H7 (cell line): ENCODE measurements around the gene DZANK1. TPM values are rescaled to one million over a fixed set of nuclear protein-coding genes. Genes with fewer than 3 reads are reported as not detected.
"Not testable (repeated sequence)": the region's sequence is repeated elsewhere in the genome, so short reads cannot be mapped to it uniquely, and the experiment has no call there.

Experiments
- DNase-seq: peaks from one replicate; pipeline ENCODE4 v3.0.0; 2012
- H3K27me3 ChIP-seq: 2 replicates; pipeline ENCODE4 v1.6.0; 2011; ENCODE audit warnings: mild to moderate bottlenecking, low read length; ENCODE audit not compliant: control insufficient read depth, insufficient read depth
- H3K36me3 ChIP-seq: replicated peaks from 2 replicates; pipeline ENCODE4 v1.5.1; 2011; ENCODE audit warnings: low read length; ENCODE audit not compliant: control insufficient read depth, insufficient read depth
- H3K4me3 ChIP-seq: 2 replicates; pipeline ENCODE4 v1.5.1; 2011; ENCODE audit warnings: low read depth, mild to moderate bottlenecking, control low read depth, low read length, moderate library complexity; ENCODE audit not compliant: insufficient read depth
- total RNA-seq: library from RNA; depleted of rRNA; stranded (reverse); fragments of >200 nt; shearing (Covaris generic); gene quantifications from 2 replicates; pipeline ENCODE4 v1.2.3, GENCODE V29; 2014; rRNA removed

Gene DZANK1
- total RNA-seq, 1 experiment from 2014 or later = 2.8 TPM

DNA sequence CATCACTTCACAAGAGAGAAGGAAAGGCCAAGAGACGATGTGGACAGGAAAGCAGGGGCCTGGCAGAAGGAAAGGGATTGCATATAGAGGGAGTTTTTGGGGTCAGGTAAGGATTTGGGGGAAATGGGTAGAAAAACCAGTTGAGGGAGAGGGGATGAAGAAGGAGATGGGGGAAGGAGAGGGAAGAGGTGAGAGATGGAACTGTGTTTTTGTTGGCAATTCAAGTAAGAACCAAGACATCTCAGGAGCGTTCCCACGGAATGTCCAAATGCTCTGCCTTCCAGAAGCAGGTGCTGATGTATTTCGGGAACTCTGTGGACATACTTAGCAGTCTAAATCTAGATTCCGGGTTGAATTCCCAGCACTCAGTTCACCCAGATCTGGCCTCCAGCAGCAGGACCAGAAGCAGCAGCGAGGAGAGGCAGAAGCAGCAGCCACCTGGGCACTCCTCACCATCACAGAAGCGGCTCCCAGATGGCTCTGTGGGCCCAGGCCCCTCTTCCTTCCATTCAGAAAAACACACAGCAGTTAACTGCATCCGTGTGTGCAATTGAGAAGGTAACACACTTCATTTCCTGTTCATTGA is 88.8 kb downstream of the DZANK1 start:
- Histone ChIP-seq H3K4me3 (no peak overlapping the region), H3K27me3 (no peaks in the 10 kb centered on the region)
- no peak for DNase-seq

DNA sequence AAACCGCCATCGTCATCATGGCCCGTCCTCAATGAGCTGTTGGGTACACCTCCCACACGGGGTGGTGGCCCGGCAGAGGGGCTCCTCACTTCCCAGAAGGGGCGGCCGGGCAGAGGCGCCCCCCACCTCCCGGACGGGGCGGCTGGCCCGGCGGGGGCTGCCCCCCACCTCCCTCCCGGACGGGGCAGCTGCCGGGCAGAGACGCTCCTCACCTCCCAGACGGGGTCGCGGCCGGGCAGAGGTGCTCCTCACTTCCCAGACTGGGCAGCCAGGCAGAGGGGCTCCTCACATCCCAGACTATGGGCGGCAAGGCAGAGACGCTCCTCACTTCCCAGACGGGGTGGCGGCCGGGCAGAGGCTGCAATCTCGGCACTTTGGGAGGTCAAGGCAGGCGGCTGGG is 91.3 kb downstream of the DZANK1 start:
- not testable (repeated sequence) for H3K27me3 ChIP-seq, H3K4me3 ChIP-seq, H3K36me3 ChIP-seq, DNase-seq

More for the DNA sequence above, 88.8 kb downstream of the DZANK1 start:
- no peaks in the 10 kb centered on the region for H3K36me3 ChIP-seq

DNA sequence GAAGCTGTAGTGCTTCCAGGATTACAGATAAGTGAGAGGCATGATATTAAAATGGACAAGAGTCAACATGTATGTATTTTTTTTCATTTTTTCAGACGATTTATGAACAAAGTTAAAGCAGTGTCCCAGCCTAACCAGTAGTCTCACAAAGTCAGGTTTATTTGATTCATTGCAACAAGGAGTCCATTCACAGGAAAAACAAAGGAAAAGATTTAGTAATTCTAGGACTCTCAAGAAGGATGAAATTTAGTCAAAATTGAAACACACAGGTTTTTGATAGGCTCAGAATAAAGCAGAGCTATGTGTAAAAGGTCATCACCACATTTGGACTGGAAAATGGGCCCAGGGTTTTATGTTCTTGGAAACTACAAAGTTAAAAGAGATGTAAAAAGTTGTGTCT is 94.5 kb downstream of the DZANK1 start:
- H3K36me3 ChIP-seq = no peaks in the 10 kb centered on the region
- no peaks in the 10 kb centered on the region for H3K27me3 ChIP-seq
- H3K4me3 ChIP-seq = no peak overlapping the region
- DNase-seq = no peak

DNA sequence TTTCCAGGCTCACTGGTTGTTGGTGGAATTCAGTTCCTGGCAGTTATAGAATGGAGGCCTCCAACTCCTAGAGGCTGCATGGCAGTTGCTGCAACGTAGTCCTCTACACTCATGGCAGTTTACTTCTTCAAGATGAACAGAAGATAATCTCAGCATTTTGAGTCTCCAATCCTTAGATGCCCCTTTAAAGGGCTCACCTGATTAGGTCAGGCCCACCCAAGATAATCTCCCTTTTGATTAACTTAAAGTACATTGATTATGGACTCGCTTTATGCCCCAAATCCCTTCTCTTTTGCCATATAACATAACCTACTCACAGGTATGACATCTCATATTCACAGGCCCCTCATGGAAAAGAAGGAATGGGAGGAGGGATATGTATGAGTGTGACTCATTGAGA is 102.1 kb downstream of the DZANK1 start:
- no peaks in the 10 kb centered on the region for H3K27me3 ChIP-seq
- DNase-seq = no peak
- H3K4me3 ChIP-seq = no peak overlapping the region
- H3K36me3 ChIP-seq = no peaks in the 10 kb centered on the region

DNA sequence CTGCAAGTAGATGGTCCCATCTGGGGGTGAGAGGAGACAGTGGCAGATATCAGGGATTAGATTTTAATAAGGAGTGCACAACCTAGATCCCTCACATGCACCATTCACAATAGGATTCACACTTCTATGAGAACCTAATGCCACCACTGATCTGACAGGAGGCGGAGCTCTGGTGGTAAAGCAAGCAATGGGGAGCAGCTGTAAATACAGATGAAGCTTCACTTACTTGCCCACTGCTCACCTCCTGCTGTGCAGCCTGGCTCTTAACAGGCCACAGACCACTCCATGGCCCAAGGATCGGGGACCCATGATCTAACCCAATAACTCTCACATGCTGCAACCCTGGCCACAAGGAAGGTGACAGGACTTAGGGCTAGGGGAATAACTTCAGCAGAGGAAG is 103.1 kb downstream of the DZANK1 start:
- Histone ChIP-seq H3K27me3 (no peaks in the 10 kb centered on the region), H3K4me3 (no peak overlapping the region), H3K36me3 (no peaks in the 10 kb centered on the region)
- DNase-seq = no peak

DNA sequence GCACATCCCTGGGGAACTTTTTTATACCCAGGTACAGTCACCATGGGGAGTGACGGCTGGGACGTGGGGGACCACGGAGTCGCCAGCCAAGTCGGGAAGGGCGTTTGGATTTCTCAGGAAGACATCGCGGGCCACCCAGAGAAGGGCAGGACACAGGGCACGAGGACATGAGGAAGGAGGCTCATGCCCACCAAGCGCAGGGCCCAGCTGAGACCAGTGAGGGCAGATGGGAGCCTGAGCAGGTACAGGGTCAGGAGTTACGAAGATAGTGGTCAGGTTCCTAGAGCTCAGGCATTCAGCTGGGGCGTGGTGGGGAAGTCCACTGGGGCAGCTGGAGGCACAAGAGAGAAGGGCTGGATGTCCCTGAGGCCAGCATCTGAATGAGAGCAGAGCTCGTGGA is 103.9 kb downstream of the DZANK1 start:
- no peaks in the 10 kb centered on the region for H3K27me3 ChIP-seq
- H3K4me3 ChIP-seq = no peak overlapping the region
- no peaks in the 10 kb centered on the region for H3K36me3 ChIP-seq
- no peak for DNase-seq

DNA sequence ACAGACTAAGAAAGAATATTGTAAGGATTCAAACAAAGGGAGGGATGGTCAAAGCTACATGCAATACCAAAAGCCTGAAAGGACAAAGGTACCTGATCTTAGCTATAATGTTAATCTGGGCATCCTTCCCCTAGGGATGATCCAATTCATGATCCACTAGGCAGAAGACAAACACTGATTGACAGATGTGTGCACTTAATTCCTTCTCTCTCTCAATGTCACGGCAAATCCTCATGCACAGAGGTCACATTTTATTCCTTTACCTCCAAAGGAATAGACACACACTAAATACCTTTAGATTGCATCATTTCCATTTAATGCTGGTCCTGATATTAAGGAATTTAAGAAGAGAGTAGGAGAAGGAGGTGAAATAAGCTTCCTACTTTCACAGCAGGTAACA is 105.2 kb downstream of the DZANK1 start:
- Histone ChIP-seq H3K36me3 (no peaks in the 10 kb centered on the region), H3K4me3 (no peak overlapping the region), H3K27me3 (no peaks in the 10 kb centered on the region)
- DNase-seq = no peak

DNA sequence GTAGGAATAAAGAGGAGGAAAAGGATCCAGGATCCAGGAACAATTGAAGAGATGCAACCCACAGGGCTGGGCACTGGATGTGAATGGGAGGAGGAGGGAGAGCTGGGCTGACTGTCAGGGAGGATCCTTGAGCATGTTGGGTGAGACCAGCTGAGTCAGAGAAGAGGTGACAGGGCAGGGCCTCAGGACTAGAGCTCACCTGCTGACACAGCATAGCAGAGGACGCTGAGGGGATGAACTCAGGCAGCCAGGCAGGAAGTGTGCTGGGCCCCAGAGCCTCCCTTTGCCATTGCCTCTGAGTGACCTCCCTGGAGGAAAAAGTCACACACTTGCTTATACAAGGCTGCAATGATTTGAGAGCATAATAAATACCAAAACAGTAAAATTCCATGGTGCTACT is 106.2 kb downstream of the DZANK1 start:
- Histone ChIP-seq H3K4me3 (no peak overlapping the region), H3K27me3 (no peaks in the 10 kb centered on the region), H3K36me3 (no peaks in the 10 kb centered on the region)
- no peak for DNase-seq

DNA sequence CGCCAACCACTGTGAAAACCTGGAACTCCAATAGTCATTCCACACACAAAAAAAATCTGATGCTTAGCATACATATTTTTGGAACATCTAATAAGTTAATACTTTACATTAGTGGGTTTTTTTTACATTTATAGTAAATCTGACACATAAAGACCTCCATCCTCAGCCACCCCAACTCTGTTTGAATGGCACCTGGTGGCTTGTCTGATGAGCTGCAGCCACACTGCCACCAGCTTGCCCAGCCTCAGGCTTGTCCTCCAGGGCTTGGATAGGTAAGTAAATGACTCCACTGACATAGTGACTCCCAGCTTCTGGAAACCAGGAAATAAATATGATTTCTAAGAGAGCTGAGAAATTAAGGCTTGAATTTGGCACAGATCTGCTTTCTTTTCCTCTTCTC is 107.0 kb downstream of the DZANK1 start:
- no peak overlapping the region for H3K4me3 ChIP-seq
- H3K27me3 ChIP-seq = no peaks in the 10 kb centered on the region
- no peak for DNase-seq

DNA sequence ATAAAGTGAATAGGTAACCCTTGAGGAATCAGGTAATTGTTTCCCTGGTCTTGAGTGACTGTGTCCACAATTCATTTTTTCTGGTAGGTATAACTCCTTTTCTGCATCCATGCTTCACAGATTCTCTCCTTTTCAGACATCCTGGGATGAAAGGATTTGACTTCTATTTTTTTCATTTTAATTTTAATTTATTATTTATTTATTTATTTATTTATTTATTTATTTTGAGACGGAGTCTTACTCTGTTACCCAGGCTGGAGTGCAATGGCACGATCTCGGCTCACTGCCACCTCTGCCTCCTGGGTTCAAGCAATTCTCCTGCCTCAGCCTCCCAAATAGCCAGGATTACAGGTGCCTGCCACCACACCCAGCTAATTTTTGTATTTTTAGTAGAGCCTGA is 117.1 kb downstream of the DZANK1 start:
- H3K27me3 ChIP-seq, H3K36me3 ChIP-seq, DNase-seq, H3K4me3 ChIP-seq: not testable (repeated sequence)

More for the DNA sequence above, 107.0 kb downstream of the DZANK1 start:
- no peaks in the 10 kb centered on the region for H3K36me3 ChIP-seq

Other genes starting within 250 kb of the DZANK1 start
- 25.5 and 29.0 TPM in 2 replicates for gene ZNF133, start 178.5 kb downstream of the DZANK1 start, total RNA-seq
- gene POLR3F, start 360 bp upstream of the DZANK1 start, total RNA-seq = 26.4 and 27.0 TPM in 2 replicates
- 17.0 and 24.7 TPM in 2 replicates for gene RBBP9, start 30.2 kb upstream of the DZANK1 start, total RNA-seq
- 92.0 and 94.0 TPM in 2 replicates for gene SEC23B, start 40.9 kb upstream of the DZANK1 start, total RNA-seq
- 89.1 and 91.7 TPM in 2 replicates for gene SMIM26, start 100.4 kb upstream of the DZANK1 start, total RNA-seq
- gene DTD1, start 121.0 kb upstream of the DZANK1 start, total RNA-seq = 54.2 and 54.8 TPM in 2 replicates